Sigmoid colon (tissue), 4 donors: ENCODE data around the gene SDR9C7.

Source experiments
- CTCF ChIP-seq, 4 experiments: fragments of 450-650 bp in 3 of 4; fragments of 200-600 bp in 1 of 4; IDR thresholded peaks; one replicate each; pipeline ENCODE4 v1.5.1; 2016 to 2019; ENCODE audit warnings: antibody characterized with exemption in 4 of 4, mild to moderate bottlenecking in 3 of 4, moderate library complexity in 2 of 4
- POLR2A ChIP-seq, 2 donors: fragments of 450-650 bp; IDR thresholded peaks; one replicate each; pipeline ENCODE4 v1.6.1; 2016; ENCODE audit warnings: antibody characterized with exemption in 2 of 2, mild to moderate bottlenecking in 2 of 2, moderate library complexity in 2 of 2
- POLR2AphosphoS5 ChIP-seq, 4 donors: sonication (generic); formaldehyde crosslinking; IDR thresholded peaks; one replicate each; pipeline ENCODE4 v1.6.1; 2017; ENCODE audit warnings: antibody characterized with exemption in 4 of 4

GRCh38 chr12:56885316-56885715 is 48.9 kb downstream of the SDR9C7 start:
- no peak for TF ChIP-seq CTCF (IDR thresholded peaks at IDR 0.05)
- no peak for TF ChIP-seq POLR2AphosphoS5 (IDR thresholded peaks at IDR 0.05)
- no peak for TF ChIP-seq POLR2A (IDR thresholded peaks at IDR 0.05)
